Measurements from ENCODE around the gene FAF1.
A peak's percentile ranks its signal among the peaks of the same experiment; 100 is the strongest.
"Not testable (repeated sequence)": the region's sequence is repeated elsewhere in the genome, so short reads cannot be mapped to it uniquely, and the experiment has no call there.

FAF1 gene

GRCh38 chr1:50959913-50960844, at the start of gene FAF1:
FAF1 (minus strand) TSS chr1:50960267; CDS start chr1:50959811, 456 bp downstream.
- peak; percentile 90 to 93 for DNase-seq (ENCODE audit: low read depth in 1 of 2, low spot score in 1 of 2)

GRCh38 chr1:51009381-51009780, 49.3 kb upstream of the FAF1 start:
- DNase-seq (ENCODE audit: low read depth in 1 of 2, low spot score in 1 of 2) = no peak

GRCh38 chr1:51005549-51005948, 45.5 kb upstream of the FAF1 start:
- DNase-seq (ENCODE audit: low read depth in 1 of 2, low spot score in 1 of 2) = not testable (repeated sequence)

GRCh38 chr1:51002516-51002915, 42.4 kb upstream of the FAF1 start:
- no peak for DNase-seq (ENCODE audit: low read depth in 1 of 2, low spot score in 1 of 2)

DNA sequence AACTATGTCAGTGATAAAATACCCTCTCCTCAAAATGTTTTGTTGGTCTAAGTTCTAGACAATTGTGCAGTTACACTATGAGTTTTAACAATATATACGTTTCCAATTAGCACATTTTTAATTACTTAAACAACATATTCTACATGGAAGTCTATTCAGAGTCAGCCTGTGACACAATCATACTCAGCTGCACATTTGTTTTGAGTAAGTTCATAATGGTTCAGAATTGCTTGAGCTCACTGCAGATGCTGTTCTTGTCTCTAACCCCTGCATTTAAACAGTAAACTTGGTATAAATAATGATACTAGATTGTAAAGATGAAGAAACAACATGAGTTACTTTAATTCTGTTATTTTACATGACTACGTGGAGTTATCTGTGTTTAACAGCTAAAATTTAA, 40.6 kb upstream of the FAF1 start:
- DNase-seq (ENCODE audit: low read depth in 1 of 2, low spot score in 1 of 2) = no peak

DNA sequence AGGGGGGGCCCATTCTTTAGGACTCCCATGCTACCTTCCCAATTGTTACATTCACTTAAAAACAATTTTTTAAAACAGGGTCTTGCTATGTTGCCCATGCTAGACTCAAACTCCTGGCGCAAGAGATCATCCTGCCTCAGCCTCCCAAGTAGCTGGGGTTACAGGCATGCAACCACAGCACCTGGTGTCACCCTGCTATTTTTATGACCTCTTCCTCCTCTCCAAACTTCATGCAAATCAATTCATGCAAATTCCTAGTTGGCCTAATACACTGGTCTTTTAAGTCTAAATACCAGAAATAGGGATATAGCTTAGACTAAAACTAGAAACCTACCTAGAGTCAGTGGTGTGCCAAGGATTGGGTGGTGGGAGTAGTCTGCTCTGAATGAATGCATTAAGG, 40.1 kb upstream of the FAF1 start:
- DNase-seq (ENCODE audit: low read depth in 1 of 2, low spot score in 1 of 2) = no peak

DNA sequence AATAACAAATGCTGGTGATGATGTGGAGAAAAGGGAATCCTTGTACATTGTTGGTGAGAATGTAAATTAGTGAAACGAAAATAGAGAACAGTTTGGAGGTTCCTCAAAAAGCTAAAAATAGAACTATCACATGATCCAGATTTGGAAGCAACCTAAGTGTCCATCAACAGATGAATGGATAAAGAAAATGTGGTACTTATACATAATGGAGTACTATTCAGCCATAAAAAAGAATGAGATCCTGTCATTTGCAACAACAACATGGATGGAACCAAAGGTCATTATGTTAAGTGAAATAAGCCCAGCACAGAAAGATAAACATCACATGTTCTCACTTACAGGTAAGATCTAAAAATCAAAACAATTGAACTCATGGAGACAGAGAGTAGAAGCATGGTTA, 39.3 kb upstream of the FAF1 start:
- not testable (repeated sequence) for DNase-seq (ENCODE audit: low read depth in 1 of 2, low spot score in 1 of 2)

- DNase-seq (ENCODE audit: low read depth in 1 of 2, low spot score in 1 of 2) = no peak
These were observed 36.0 kb upstream of the FAF1 start for GRCh38 chr1:50996083-50996482.

GRCh38 chr1:50995651-50996050, 35.6 kb upstream of the FAF1 start:
- DNase-seq (ENCODE audit: low read depth in 1 of 2, low spot score in 1 of 2) = no peak

GRCh38 chr1:50994997-50995396, 34.9 kb upstream of the FAF1 start:
- DNase-seq (ENCODE audit: low read depth in 1 of 2, low spot score in 1 of 2) = no peak

DNA sequence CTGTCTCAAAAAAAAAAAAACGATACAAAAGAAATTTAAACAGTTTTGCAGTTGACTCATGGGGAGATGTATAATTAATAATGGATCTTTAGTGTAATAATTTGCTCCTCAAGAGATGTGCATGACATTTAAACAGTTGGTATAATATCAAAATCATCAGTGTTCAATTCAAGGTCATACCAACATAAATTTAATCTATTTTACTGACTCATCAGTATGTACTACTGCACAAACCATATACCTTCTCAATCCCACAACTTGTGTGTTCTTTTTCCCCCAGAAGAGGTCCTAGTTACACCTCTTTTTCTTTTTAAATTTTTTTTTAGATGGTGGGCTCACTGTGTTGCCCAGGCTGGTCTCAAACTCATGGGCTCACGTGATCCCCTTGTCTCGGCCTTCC, 33.6 kb upstream of the FAF1 start:
- no peak for DNase-seq (ENCODE audit: low read depth in 1 of 2, low spot score in 1 of 2)

- DNase-seq (ENCODE audit: low read depth in 1 of 2, low spot score in 1 of 2) = no peak
These were observed 32.7 kb upstream of the FAF1 start for GRCh38 chr1:50992532-50993318.

DNA sequence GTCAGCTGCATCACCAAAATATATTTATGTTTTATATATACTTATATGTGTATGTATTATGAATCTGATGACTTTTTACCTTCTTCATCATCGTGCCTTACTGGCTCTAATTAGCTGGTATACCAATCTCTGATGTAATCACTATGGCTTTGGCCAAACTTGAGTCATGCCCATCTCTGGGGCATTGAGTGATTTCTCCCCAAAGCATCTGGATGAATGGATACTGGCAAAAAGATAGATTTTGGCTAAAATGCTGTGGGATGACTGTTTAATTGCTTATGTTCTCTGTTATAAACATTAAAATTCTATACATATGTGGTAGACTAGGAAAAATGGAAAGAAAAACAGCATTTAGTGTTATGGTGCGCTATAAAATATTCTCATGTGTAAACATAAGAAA, 29.6 kb upstream of the FAF1 start:
- no peak for DNase-seq (ENCODE audit: low read depth in 1 of 2, low spot score in 1 of 2)

- no peak for DNase-seq (ENCODE audit: low read depth in 1 of 2, low spot score in 1 of 2)
These were observed 26.6 kb upstream of the FAF1 start for GRCh38 chr1:50986653-50987052.

DNA sequence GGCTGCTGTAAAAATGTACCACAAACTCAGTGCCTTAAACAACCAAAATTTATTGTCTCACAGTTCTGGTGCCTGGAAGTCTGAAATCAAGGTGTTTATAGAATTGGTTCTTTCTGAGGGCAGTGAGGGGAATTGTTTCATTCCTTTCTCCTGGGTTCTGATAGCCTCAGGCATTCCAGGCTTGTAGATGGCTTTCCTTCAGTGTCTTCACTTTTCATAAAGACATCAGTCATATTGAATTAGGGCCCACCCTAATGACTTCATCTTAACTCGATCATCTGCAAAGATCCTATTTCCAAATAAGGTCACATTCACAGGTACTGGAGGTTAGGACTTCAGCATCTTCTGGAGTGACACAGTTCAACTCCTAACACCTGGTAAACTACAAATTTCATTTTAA, 25.0 kb upstream of the FAF1 start:
- no peak for DNase-seq (ENCODE audit: low read depth in 1 of 2, low spot score in 1 of 2)

GRCh38 chr1:50983219-50983802, 23.2 kb upstream of the FAF1 start:
- no peak for DNase-seq (ENCODE audit: low read depth in 1 of 2, low spot score in 1 of 2)

DNA sequence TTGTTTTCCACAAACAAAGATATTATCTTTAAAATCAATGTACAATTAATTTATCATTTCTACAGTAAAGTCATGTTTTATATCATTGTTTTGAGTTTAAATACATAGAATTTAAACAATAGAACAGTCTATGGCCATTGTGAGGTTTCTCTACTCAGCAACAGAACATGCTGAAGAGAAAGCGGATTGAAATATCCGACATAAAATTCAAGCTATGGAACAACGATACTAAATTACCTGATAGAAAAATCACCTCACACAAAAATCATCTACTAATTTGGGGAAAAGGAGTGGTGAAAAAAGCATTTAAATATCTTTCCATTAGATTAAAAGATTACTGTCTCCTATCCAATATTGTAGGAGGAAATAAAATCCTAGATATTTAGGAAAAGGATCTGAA, 22.5 kb upstream of the FAF1 start:
- no peak for DNase-seq (ENCODE audit: low read depth in 1 of 2, low spot score in 1 of 2)

DNA sequence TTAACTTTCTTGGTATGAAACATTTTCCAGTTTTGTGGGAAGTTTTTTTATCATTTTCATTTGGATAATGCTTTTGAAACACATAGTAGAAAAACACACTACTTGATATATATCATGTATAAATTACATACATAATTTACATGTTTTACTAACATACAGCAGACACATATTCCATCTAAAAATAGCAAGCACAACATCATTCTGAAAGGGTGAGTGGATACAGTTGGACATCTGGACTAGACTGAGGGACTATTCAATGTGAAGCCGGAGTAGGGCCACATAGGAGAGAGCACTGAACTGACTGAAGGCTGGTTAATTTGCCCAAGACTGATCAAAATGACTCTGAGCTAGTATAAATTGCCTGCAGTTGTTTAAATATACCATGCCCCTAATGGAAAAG, 21.7 kb upstream of the FAF1 start:
- no peak for DNase-seq (ENCODE audit: low read depth in 1 of 2, low spot score in 1 of 2)

DNA sequence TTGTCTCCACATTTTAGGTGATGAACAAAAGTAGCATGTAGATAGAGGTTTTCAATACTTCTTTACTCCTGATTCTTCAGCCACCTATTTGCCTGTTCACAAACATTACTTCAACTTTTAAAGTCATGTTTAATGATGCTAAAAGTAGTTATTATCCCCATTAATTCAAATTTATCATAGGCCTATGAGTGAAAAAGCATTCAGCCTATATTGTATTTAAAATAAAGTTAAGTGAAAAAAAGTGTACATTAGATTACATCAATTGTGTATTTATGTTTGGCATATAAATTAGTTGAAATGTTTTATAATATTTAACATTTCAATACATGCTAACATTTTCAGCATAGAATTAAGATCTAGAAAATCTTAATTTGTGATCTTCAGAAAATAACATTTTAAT, 20.4 kb upstream of the FAF1 start:
- DNase-seq (ENCODE audit: low read depth in 1 of 2, low spot score in 1 of 2) = no peak

- no peak for DNase-seq (ENCODE audit: low read depth in 1 of 2, low spot score in 1 of 2)
These were observed 19.9 kb upstream of the FAF1 start for GRCh38 chr1:50979937-50980336.

DNA sequence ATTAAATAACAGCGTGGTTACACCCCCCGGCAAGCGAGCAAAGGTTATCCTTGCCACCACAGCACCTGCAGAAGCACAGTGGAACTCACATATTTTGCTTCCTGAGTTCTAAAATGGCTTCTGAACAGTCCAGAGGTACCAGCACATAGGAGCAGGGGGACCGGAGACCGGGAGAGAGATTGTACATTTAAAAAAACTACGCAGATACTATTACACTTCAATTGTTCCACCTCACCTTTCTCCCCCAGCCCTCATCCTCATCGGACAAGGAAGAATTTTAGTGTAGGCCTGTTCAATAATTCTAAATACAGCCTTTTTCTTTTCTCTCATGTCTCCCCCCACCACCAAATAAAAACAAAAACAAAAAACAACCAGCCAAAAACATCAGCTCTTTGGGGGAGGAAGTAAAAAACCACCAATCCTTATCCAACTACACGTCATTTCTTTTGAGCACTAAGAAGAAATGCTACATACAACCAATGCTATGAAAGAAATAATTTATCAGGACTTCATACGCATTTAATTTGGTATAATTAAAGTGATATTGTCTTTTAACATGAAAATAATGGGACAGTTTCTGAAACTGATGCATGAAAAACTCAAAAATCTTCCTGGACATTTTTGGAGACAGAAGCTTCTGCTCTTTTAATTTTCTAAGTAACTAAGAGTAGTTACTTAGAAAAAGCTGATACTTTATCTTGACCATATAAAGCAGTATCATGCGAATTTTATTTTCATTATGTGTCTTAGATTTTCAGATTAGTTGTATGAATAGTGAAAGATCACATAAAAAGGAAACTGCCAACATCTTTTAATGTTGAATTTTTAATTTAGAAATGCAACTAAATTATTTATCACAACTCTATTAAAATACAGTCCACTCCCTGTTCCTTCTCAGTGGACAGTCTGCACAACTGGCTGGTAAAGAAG, 19.1 kb upstream of the FAF1 start:
- no peak for DNase-seq (ENCODE audit: low read depth in 1 of 2, low spot score in 1 of 2)
